Panc1 (cell line): ENCODE results near the gene MAGI3. TPM values are rescaled to one million over a fixed set of nuclear protein-coding genes. Genes with fewer than 3 reads are reported as not detected.

ENCODE experiments used
- ATAC-seq: fragments of 200-7000 bp; cut with Tn5 transposase; 2 replicates; pipeline ENCODE4 v1.9.1; 2020; ENCODE audit warnings: mild to moderate bottlenecking, moderate library complexity
- BruUV-seq: library from RNA; stranded (reverse); fragments of 400-500 nt; replicated peaks from 2 replicates; lab custom pipeline; 2021; lab: Mats Ljungman, UMichigan
- CTCF ChIA-PET: fragments of 300-600 bp; sonication (Branson Sonifier 250); formaldehyde crosslinking; loops from one replicate; lab custom pipeline; 2022; ENCODE audit warnings: antibody characterized with exemption; lab: Charles Lee
- POLR2A ChIA-PET: fragments of 300-600 bp; sonication (Branson Sonifier 250); formaldehyde crosslinking; loops from one replicate; lab custom pipeline; 2022; ENCODE audit warnings: antibody characterized with exemption; lab: Charles Lee
- DNase-seq: peaks from one replicate; pipeline ENCODE4 v3.0.0-alpha.2; 2010; ENCODE audit warnings: low read depth, low spot score
- H3K27ac ChIP-seq: 2 replicates; pipeline ENCODE4 v1.5.1; 2011; ENCODE audit warnings: mild to moderate bottlenecking, low read length, inconsistent platforms
- H3K27me3 ChIP-seq: fragments of 200-500 bp; sonication (Bioruptor generic); 2 replicates; pipeline ENCODE4 v1.6.0; 2014; ENCODE audit warnings: low read length, inconsistent platforms; ENCODE audit not compliant: control insufficient read depth, insufficient read depth
- H3K36me3 ChIP-seq: fragments of 200-500 bp; sonication (Bioruptor generic); 2 replicates; pipeline ENCODE4 v1.5.1; 2014; ENCODE audit warnings: inconsistent platforms, mild to moderate bottlenecking, low read length, moderate library complexity; ENCODE audit not compliant: control insufficient read depth, insufficient read depth
- H3K4me1 ChIP-seq: 2 replicates; pipeline ENCODE4 v1.5.1; 2011; ENCODE audit warnings: inconsistent platforms, mild to moderate bottlenecking, low read length, moderate library complexity; ENCODE audit not compliant: control insufficient read depth, insufficient read depth
- H3K4me3 ChIP-seq, 2 experiments: 2 replicates each; pipeline ENCODE4 v1.5.1; 2011 to 2012; ENCODE audit warnings: low read depth in 2 of 2, low read length in 2 of 2, mild to moderate bottlenecking in 2 of 2, inconsistent platforms in 1 of 2, moderate library complexity in 1 of 2
- H3K9me3 ChIP-seq: fragments of 200-500 bp; sonication (Bioruptor generic); 2 replicates; pipeline ENCODE4 v1.5.1; 2014; ENCODE audit warnings: low read depth, mild to moderate bottlenecking, inconsistent platforms, low read length, moderate library complexity; ENCODE audit not compliant: control insufficient read depth, insufficient read depth
- CTCF ChIP-seq: fragments of 450-650 bp; IDR thresholded peaks from 2 replicates; pipeline ENCODE4 v1.5.1; 2017; ENCODE audit warnings: mild to moderate bottlenecking
- POLR2AphosphoS5 ChIP-seq: IDR thresholded peaks from 2 replicates; pipeline ENCODE4 v1.6.1; 2012; ENCODE audit warnings: mild to moderate bottlenecking, low read depth, low read length, moderate library complexity
- REST ChIP-seq, 2 experiments: IDR thresholded peaks; 2 replicates each; pipeline ENCODE4 v1.6.1; 2011 to 2012; ENCODE audit warnings: low read depth in 2 of 2, control low read depth in 1 of 2, low read length in 1 of 2, mild to moderate bottlenecking in 1 of 2, moderate library complexity in 1 of 2; ENCODE audit not compliant: insufficient read depth in 1 of 2
- SIN3A ChIP-seq: IDR thresholded peaks from 2 replicates; pipeline ENCODE4 v1.6.1; 2012; ENCODE audit warnings: low read depth, mild to moderate bottlenecking, low read length, moderate library complexity, borderline replicate concordance; ENCODE audit not compliant: insufficient read depth
- TCF7L2 ChIP-seq: IDR thresholded peaks from 2 replicates; pipeline ENCODE4 v1.6.1; 2011; ENCODE audit warnings: mild to moderate bottlenecking, low read depth, low read length, inconsistent platforms
- in situ Hi-C: cut with HindIII; loops from 2 replicates; pipeline ENCODE4 v1.10.0; 2016; ENCODE audit warnings: low sequenced_read_pairs, low pct_unique_long_range_greater_than_20kb
- intact Hi-C: fragments of 100-400 bp; cut with micrococcal nuclease; formaldehyde crosslinking; loops from one replicate; pipeline ENCODE4 v1.10.0; 2022; ENCODE audit not compliant: unreplicated experiment
- total RNA-seq: library from RNA; stranded (reverse); gene quantifications from one replicate; pipeline ENCODE4 v1.2.1, GENCODE V29; 2021; ENCODE audit not compliant: unreplicated experiment

The MAGI3 gene
- total RNA-seq, 1 experiment from 2014 or later: 10.9 TPM

- Histone ChIP-seq H3K4me1 (peaks cover 15% of the 10 kb centered on the region), H3K27ac (no peak overlapping the region), H3K27me3 (no peaks in the 10 kb centered on the region), H3K9me3 (no peaks in the 10 kb centered on the region), H3K4me3 (no peak overlapping the region), H3K36me3 (no peaks in the 10 kb centered on the region)
- no TSS peak for BruUV-seq
- CTCF ChIA-PET: no interaction called here
- intact Hi-C loops: loop anchor here (10.0 kb wide), 1 partner anchor 276 kb away; no protein-coding TSS in a partner anchor
- DNase-seq: no peak
- in situ Hi-C loops: no loop called here
- POLR2A ChIA-PET: no interaction called here
- no peak for ATAC-seq
- TF ChIP-seq TCF7L2 (no peak), POLR2AphosphoS5 (no peak), SIN3A (no peak), REST (IDR thresholded peaks at IDR 0.05; ENCODE audit: insufficient read depth in 1 of 2, low read depth in 2 of 2, low read length in 1 of 2) (no peak), CTCF (no peak)
These were observed 8.8 kb downstream of the MAGI3 start for GRCh38 chr1:113399062-113399583.

- in situ Hi-C loops: no loop called here
- POLR2A ChIA-PET: no interaction called here
- Histone ChIP-seq H3K27me3 (no peaks in the 10 kb centered on the region), H3K27ac (no peak overlapping the region), H3K4me1 (peaks cover 12% of the 10 kb centered on the region), H3K9me3 (no peaks in the 10 kb centered on the region), H3K36me3 (no peaks in the 10 kb centered on the region), H3K4me3 (no peak overlapping the region)
- no peak for TF ChIP-seq POLR2AphosphoS5
- TF ChIP-seq TCF7L2: no peak
- TF ChIP-seq SIN3A: no peak
- no peak for TF ChIP-seq CTCF
- intact Hi-C loops: no loop called here
- no peak for ATAC-seq
- no peak for DNase-seq
- CTCF ChIA-PET: no interaction called here
- BruUV-seq: no TSS peak
These were observed 10.8 kb downstream of the MAGI3 start for GRCh38 chr1:113401067-113401466.
